Measurements from ENCODE around the gene TCF12. TPM values are rescaled to one million over a fixed set of nuclear protein-coding genes. Genes with fewer than 3 reads are reported as not detected.

TCF12 gene
- total RNA-seq, 1 donor from 2014 or later, result 33.2 TPM

DNA sequence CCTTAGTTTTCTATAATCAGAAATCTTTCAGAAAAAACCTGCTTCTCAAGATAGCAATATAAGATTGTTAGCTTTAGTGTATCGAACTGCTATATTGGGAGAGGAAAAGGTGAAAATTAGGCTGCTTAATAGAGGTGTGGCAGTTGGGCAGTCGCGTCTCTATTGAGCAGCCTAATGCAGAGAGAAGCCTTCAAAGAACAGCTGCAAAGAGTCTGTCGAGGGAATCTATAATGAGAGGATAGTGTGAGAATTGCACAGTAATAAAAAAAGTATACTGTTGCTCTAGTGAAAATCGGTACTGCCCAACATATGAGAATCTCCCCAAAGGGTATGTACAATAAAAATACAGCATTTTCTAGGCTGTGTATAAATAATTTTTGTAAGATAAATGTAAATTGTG lies 184.4 kb downstream of the TCF12 start:
- DNase-seq (ENCODE audit: low read depth) (no peak), FAIRE-seq (no peak)
- H3K4me3 ChIP-seq (ENCODE audit: low read depth, low read length), result no peak overlapping the region

DNA sequence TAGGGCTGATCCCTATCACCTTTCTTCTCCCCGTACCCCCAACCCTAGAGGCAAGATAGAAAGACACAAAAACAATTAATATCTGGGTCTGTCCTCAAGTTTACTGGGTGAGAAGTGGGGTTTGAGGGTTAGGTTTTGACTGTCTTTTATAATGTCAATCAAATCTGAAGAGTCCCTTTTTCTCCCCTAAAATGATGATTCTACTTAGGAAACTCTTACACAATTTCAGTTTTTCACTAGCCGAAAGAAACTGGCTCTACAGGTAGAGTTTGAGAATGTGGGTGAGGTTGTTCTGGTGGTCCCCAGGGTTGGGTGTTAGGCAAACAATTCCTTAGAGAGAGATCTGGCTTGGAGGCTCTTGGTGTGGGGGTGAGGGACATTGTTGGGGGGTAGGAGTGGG lies 189.9 kb downstream of the TCF12 start:
- FAIRE-seq, result no peak
- TF ChIP-seq, protein P1, sequence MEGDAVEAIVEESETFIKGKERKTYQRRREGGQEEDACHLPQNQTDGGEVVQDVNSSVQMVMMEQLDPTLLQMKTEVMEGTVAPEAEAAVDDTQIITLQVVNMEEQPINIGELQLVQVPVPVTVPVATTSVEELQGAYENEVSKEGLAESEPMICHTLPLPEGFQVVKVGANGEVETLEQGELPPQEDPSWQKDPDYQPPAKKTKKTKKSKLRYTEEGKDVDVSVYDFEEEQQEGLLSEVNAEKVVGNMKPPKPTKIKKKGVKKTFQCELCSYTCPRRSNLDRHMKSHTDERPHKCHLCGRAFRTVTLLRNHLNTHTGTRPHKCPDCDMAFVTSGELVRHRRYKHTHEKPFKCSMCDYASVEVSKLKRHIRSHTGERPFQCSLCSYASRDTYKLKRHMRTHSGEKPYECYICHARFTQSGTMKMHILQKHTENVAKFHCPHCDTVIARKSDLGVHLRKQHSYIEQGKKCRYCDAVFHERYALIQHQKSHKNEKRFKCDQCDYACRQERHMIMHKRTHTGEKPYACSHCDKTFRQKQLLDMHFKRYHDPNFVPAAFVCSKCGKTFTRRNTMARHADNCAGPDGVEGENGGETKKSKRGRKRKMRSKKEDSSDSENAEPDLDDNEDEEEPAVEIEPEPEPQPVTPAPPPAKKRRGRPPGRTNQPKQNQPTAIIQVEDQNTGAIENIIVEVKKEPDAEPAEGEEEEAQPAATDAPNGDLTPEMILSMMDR (IDR thresholded peaks at IDR 0.05; ENCODE audit: insufficient read depth, low read length, severe bottlenecking), result no peak
- Histone ChIP-seq H3K36me3 (ENCODE audit: control insufficient read depth, insufficient read depth, low read length) (no peaks in the 10 kb centered on the region), H3K4me3 (ENCODE audit: low read depth, low read length) (no peak overlapping the region), H3K27me3 (ENCODE audit: control insufficient read depth, insufficient read depth, low read length) (no peaks in the 10 kb centered on the region)
- DNase-seq (ENCODE audit: low read depth), result no peak

More for the DNA sequence above, 184.4 kb downstream of the TCF12 start:
- Histone ChIP-seq H3K36me3 (ENCODE audit: control insufficient read depth, insufficient read depth, low read length) (no peaks in the 10 kb centered on the region), H3K27me3 (ENCODE audit: control insufficient read depth, insufficient read depth, low read length) (no peaks in the 10 kb centered on the region)
- TF ChIP-seq, protein P1 (IDR thresholded peaks at IDR 0.05; ENCODE audit: insufficient read depth, low read length, severe bottlenecking), result no peak

DNA sequence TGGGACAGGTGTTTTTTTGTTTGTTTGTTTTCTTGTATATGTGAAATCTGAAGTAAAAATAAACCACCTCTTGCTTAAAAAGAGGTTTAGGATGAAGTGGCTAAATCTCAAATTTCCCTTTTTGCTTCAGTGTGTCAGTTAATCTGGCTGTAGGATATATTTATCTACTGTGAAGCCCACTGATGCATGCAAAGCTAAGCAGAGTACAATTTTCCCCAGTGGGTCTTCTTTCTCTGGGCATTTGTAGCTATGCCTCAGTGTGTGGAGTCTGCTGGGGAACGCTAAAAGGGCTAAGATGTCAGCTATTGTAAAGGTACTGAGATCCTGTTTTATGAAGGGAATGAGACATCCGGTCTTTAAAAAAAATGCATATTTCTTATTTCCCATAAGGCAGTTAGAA lies 190.6 kb downstream of the TCF12 start:
- no peak overlapping the region for H3K4me3 ChIP-seq (ENCODE audit: low read depth, low read length)
- H3K36me3 ChIP-seq (ENCODE audit: control insufficient read depth, insufficient read depth, low read length), result no peaks in the 10 kb centered on the region
- no peak for DNase-seq (ENCODE audit: low read depth)
- FAIRE-seq, result no peak
- H3K27me3 ChIP-seq (ENCODE audit: control insufficient read depth, insufficient read depth, low read length), result no peaks in the 10 kb centered on the region
- TF ChIP-seq, protein P1 (IDR thresholded peaks at IDR 0.05; ENCODE audit: insufficient read depth, low read length, severe bottlenecking), result no peak

DNA sequence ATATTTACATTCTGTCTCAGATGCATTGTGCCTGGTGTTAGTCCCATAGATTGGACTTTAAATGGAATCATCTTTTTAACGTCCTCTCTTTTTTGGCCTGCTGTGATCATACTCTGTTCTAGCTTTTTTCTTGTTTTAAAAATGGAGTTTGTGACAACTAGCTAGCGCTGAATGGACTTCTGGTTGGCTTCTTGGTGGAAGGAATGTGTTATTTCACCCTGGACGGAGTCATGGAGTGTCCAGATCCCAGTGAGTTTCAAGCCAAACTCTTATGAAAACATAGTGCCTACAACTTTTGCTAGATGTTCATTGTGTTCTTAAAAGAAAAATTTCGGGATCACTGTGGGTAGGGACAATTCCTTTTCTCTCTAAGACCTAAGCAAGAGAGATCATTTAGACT lies 192.6 kb downstream of the TCF12 start:
- DNase-seq (ENCODE audit: low read depth) (no peak), FAIRE-seq (no peak)
- no peak overlapping the region for H3K4me3 ChIP-seq (ENCODE audit: low read depth, low read length)
- H3K36me3 ChIP-seq (ENCODE audit: control insufficient read depth, insufficient read depth, low read length), result no peaks in the 10 kb centered on the region
- TF ChIP-seq, protein P1 (IDR thresholded peaks at IDR 0.05; ENCODE audit: insufficient read depth, low read length, severe bottlenecking), result no peak
- no peaks in the 10 kb centered on the region for H3K27me3 ChIP-seq (ENCODE audit: control insufficient read depth, insufficient read depth, low read length)

DNA sequence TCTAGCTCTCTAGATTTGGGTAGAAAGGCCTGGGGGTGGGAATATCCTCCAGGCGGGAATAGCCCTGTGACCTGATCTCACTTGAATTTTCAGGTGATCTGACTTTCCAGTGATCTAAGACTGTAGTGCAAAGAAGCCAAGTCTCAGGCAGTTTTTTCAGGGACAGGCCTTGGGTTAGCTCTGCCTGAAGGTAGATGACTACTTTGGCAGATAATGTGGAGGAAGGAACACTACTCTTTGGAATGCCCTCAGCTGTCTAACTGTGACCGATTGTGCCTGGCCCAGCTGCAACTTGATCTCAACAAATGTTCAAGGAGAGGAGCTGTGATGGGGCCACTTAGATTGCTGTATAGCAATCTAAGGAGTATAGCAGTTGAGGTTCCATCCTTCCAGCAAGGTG lies 193.7 kb downstream of the TCF12 start:
- TF ChIP-seq, protein P1 (IDR thresholded peaks at IDR 0.05; ENCODE audit: insufficient read depth, low read length, severe bottlenecking), result no peak
- DNase-seq (ENCODE audit: low read depth) (no peak), FAIRE-seq (no peak)
- H3K4me3 ChIP-seq (ENCODE audit: low read depth, low read length), result no peak overlapping the region
- H3K27me3 ChIP-seq (ENCODE audit: control insufficient read depth, insufficient read depth, low read length), result no peaks in the 10 kb centered on the region
- no peaks in the 10 kb centered on the region for H3K36me3 ChIP-seq (ENCODE audit: control insufficient read depth, insufficient read depth, low read length)

DNA sequence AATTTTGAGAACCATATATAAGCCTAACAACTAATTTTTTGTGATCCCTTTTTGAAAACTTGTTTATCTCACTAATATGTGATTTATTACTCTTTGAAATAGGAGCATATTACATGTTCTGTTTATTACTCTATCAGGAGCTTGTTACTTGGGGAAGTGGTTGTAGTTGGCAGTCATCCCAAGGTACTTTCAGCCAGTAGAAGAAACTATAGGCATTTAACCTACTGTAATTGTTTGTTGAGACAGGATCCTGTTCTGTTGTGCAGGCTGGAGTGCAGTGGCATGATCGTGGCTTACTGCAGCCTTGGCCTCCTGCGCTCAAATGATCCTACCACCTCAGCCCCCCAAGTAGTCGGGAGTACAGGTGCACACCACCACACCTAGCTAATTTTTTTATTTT lies 195.6 kb downstream of the TCF12 start:
- TF ChIP-seq, protein P1 (IDR thresholded peaks at IDR 0.05; ENCODE audit: insufficient read depth, low read length, severe bottlenecking), result no peak
- FAIRE-seq (no peak), DNase-seq (ENCODE audit: low read depth) (no peak)
- Histone ChIP-seq H3K27me3 (ENCODE audit: control insufficient read depth, insufficient read depth, low read length) (no peaks in the 10 kb centered on the region), H3K36me3 (ENCODE audit: control insufficient read depth, insufficient read depth, low read length) (no peaks in the 10 kb centered on the region), H3K4me3 (ENCODE audit: low read depth, low read length) (no peak overlapping the region)

Measured in bronchial epithelial cell (primary cell).